ENCODE measurements around the gene TUT4. TPM values are rescaled to one million over a fixed set of nuclear protein-coding genes. Genes with fewer than 3 reads are reported as not detected.
"Not testable (repeated sequence)": the region's sequence is repeated elsewhere in the genome, so short reads cannot be mapped to it uniquely, and the experiment has no call there.

Gene TUT4
- total and polyA plus RNA-seq, 2 experiments from 2014 or later, result 37.9 to 58.0 TPM

GRCh38 chr1:52579415-52579814 is 26.5 kb upstream of the TUT4 start:
- no peaks in the 10 kb centered on the region for H3K79me2 ChIP-seq
- WGBS (ENCODE audit: low lambda C conversion rate, missing lambda C conversion rate), result 40% methylated on average over 2 of the region's 2 CpGs
- no peak for DNase-seq (ENCODE audit: low spot score)

DNA sequence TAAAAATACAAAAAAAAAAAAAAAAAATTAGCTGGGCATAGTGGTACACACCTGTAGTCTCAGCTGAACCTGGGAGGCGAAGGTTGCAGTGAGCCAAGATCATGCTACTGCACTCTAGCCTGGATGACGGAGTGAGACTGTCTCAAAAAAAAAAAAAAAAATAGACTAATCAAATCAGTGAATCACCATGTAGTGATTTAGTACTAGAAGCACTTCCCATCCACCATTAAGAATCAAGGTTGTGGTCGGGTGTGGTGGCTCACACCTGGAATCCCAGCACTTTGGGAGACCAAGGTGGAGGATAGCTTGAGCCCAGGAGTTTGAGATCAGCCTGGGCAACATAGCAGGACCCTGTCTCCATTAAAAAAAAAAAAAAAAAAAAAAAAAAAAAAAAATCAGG is 25.2 kb upstream of the TUT4 start:
- not testable (repeated sequence) for H3K4me3 ChIP-seq; H3K79me2 ChIP-seq; H3K36me3 ChIP-seq (replicated peaks; ENCODE audit: insufficient read depth, low read depth); H3K9me3 ChIP-seq (ENCODE audit: low read depth); H3K27ac ChIP-seq; H3K4me1 ChIP-seq (ENCODE audit: insufficient read depth); DNase-seq (ENCODE audit: low spot score); H3K9me2 ChIP-seq (replicated peaks; ENCODE audit: insufficient read depth); H3K27me3 ChIP-seq; H3K4me2 ChIP-seq; H2AFZ ChIP-seq; H4K20me1 ChIP-seq (ENCODE audit: insufficient read depth, poor library complexity, severe bottlenecking)
- WGBS (ENCODE audit: low lambda C conversion rate, missing lambda C conversion rate), result 92% methylated on average over 3 of the region's 3 CpGs

More at GRCh38 chr1:52579415-52579814, 26.5 kb upstream of the TUT4 start:
- H3K9me2 ChIP-seq (replicated peaks; ENCODE audit: insufficient read depth), result no peaks in the 10 kb centered on the region
- TF ChIP-seq EZH2phosphoT487 (IDR thresholded peaks at IDR 0.05; ENCODE audit: low read depth, severe bottlenecking, unreplicated experiment), result no peak
- no peaks in the 10 kb centered on the region for H3K27me3 ChIP-seq
- no peak overlapping the region for H3K27ac ChIP-seq
- no peak overlapping the region for H3K4me3 ChIP-seq
- no peaks in the 10 kb centered on the region for H3K9me3 ChIP-seq (ENCODE audit: low read depth)
- no peak overlapping the region for H2AFZ ChIP-seq
- H3K4me1 ChIP-seq (ENCODE audit: insufficient read depth), result no peaks in the 10 kb centered on the region
- no peaks in the 10 kb centered on the region for H3K36me3 ChIP-seq (replicated peaks; ENCODE audit: insufficient read depth, low read depth)
- H3K4me2 ChIP-seq, result no peak overlapping the region
- H4K20me1 ChIP-seq (ENCODE audit: insufficient read depth, poor library complexity, severe bottlenecking), result no peaks in the 10 kb centered on the region

- DNase-seq (ENCODE audit: low spot score), result no peak
- 100% methylated on average over 1 of the region's 1 CpG for WGBS (ENCODE audit: low lambda C conversion rate, missing lambda C conversion rate)
- Histone ChIP-seq H3K9me3 (ENCODE audit: low read depth) (no peaks in the 10 kb centered on the region), H3K4me3 (no peak overlapping the region), H3K36me3 (replicated peaks; ENCODE audit: insufficient read depth, low read depth) (no peaks in the 10 kb centered on the region), H3K4me2 (no peak overlapping the region), H4K20me1 (ENCODE audit: insufficient read depth, poor library complexity, severe bottlenecking) (no peaks in the 10 kb centered on the region), H3K9me2 (replicated peaks; ENCODE audit: insufficient read depth) (no peaks in the 10 kb centered on the region), H2AFZ (no peak overlapping the region), H3K27me3 (no peaks in the 10 kb centered on the region), H3K27ac (no peak overlapping the region), H3K4me1 (ENCODE audit: insufficient read depth) (no peaks in the 10 kb centered on the region), H3K79me2 (no peaks in the 10 kb centered on the region)
- TF ChIP-seq EZH2phosphoT487 (IDR thresholded peaks at IDR 0.05; ENCODE audit: low read depth, severe bottlenecking, unreplicated experiment) (no peak), EZH2 (IDR thresholded peaks at IDR 0.05; ENCODE audit: borderline replicate concordance) (no peak)
- TF ChIP-seq, protein P1, sequence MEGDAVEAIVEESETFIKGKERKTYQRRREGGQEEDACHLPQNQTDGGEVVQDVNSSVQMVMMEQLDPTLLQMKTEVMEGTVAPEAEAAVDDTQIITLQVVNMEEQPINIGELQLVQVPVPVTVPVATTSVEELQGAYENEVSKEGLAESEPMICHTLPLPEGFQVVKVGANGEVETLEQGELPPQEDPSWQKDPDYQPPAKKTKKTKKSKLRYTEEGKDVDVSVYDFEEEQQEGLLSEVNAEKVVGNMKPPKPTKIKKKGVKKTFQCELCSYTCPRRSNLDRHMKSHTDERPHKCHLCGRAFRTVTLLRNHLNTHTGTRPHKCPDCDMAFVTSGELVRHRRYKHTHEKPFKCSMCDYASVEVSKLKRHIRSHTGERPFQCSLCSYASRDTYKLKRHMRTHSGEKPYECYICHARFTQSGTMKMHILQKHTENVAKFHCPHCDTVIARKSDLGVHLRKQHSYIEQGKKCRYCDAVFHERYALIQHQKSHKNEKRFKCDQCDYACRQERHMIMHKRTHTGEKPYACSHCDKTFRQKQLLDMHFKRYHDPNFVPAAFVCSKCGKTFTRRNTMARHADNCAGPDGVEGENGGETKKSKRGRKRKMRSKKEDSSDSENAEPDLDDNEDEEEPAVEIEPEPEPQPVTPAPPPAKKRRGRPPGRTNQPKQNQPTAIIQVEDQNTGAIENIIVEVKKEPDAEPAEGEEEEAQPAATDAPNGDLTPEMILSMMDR (IDR thresholded peaks at IDR 0.05; ENCODE audit: poor library complexity), result no peak
These were observed 23.2 kb upstream of the TUT4 start for GRCh38 chr1:52576074-52576473.

DNA sequence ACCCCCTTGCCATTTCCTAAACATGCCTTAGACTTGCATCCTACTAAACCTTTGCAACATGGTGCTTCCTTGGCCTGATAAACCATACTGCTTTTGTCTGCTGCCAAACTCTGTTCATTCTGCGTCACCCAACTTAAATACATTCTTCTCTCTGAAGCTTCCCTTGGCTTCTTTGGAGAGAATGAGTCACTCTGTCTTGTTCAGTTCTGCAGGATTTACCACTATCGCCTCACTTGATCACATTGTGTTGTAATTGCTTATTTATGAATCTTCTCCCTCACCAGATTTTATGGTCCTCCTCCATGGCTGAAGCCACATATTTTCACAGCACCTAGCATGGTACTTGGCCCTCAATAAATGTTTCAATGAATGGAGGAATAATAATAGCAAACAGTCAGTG is 21.7 kb upstream of the TUT4 start:
- Histone ChIP-seq H3K27me3 (no peaks in the 10 kb centered on the region), H3K9me2 (replicated peaks; ENCODE audit: insufficient read depth) (no peaks in the 10 kb centered on the region), H3K27ac (no peak overlapping the region), H3K4me3 (no peak overlapping the region), H3K4me2 (no peak overlapping the region), H3K36me3 (replicated peaks; ENCODE audit: insufficient read depth, low read depth) (no peaks in the 10 kb centered on the region), H4K20me1 (ENCODE audit: insufficient read depth, poor library complexity, severe bottlenecking) (no peaks in the 10 kb centered on the region), H2AFZ (no peak overlapping the region), H3K4me1 (ENCODE audit: insufficient read depth) (no peaks in the 10 kb centered on the region), H3K79me2 (no peaks in the 10 kb centered on the region), H3K9me3 (ENCODE audit: low read depth) (no peaks in the 10 kb centered on the region)
- DNase-seq (ENCODE audit: low spot score), result peak; percentile 61
- TF ChIP-seq, protein P1 (IDR thresholded peaks at IDR 0.05; ENCODE audit: poor library complexity), result no peak
- no peak for TF ChIP-seq EZH2 (IDR thresholded peaks at IDR 0.05; ENCODE audit: borderline replicate concordance)
- TF ChIP-seq EZH2phosphoT487 (IDR thresholded peaks at IDR 0.05; ENCODE audit: low read depth, severe bottlenecking, unreplicated experiment), result no peak
- WGBS (ENCODE audit: low lambda C conversion rate, missing lambda C conversion rate), result 57% methylated on average over 2 of the region's 2 CpGs
